ENCODE data around the gene FOSL2.

FOSL2 gene

DNA sequence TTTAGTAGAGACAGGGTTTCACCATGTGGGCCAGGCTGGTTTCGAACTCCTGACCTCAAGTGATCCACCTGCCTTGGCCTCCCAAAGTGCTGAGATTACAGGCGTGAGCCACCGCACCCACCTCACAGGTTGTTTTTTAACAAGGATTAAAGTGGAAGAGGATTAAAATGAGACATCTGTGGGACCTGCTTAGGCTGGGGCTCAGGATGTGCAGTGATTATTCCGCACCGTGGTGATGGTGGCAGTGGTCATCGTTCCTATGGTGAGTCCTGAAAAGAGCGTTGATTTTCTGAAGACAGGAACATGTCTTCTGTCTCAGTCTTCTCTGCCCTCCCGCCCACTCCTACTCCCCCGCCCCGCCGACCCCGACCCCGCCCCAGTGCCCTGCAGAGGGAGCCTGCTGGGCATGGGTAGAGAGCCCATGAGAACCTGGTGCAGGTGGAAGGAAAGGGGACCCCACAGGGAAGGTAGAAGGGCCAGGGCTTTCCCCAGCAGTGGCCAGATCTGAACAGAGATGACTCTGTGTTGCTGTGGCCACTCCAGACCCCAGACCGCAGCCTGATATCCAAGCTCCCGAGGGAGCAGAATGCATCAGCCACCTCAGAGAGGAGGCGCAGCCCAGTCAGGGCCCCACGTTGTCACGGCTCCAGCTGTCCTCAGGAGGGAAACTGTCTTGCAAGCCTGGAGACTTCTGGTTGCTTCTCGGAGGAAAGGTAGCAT is 34.5 kb upstream of the FOSL2 start:
- ChIA-PET CTCF (no interaction called here), POLR2A (no interaction called here)
- H3K4me3 ChIP-seq (ENCODE audit: low read depth, low read length) = no peak overlapping the region
- no peaks in the 10 kb centered on the region; the same call in 1 of the 2 replicates for H3K4me1 ChIP-seq (ENCODE audit: control insufficient read depth, insufficient read depth, low read length)
- no peak overlapping the region for H3K27ac ChIP-seq (ENCODE audit: extremely low read depth, low read depth, low read length)
- H3K36me3 ChIP-seq (ENCODE audit: control insufficient read depth in 2 of 2, insufficient read depth in 1 of 2, low read length in 2 of 2) = no peaks in the 10 kb centered on the region
- TF ChIP-seq GLIS1 (tag by site-specific recombination; IDR thresholded peaks at IDR 0.05) (no peak), ZNF654 (tag by site-specific recombination; IDR thresholded peaks at IDR 0.05; ENCODE audit: low read depth) (no peak), ZNF202 (tag by site-specific recombination; IDR thresholded peaks at IDR 0.05; ENCODE audit: borderline replicate concordance) (no peak), ZNF138 (tag by site-specific recombination; IDR thresholded peaks at IDR 0.05; ENCODE audit: borderline replicate concordance) (no peak)
- TF ChIP-seq, protein P1, sequence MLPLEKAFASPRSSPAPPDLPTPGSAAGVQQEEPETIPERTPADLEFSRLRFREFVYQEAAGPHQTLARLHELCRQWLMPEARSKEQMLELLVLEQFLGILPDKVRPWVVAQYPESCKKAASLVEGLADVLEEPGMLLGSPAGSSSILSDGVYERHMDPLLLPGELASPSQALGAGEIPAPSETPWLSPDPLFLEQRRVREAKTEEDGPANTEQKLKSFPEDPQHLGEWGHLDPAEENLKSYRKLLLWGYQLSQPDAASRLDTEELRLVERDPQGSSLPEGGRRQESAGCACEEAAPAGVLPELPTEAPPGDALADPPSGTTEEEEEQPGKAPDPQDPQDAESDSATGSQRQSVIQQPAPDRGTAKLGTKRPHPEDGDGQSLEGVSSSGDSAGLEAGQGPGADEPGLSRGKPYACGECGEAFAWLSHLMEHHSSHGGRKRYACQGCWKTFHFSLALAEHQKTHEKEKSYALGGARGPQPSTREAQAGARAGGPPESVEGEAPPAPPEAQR (tag by site-specific recombination; IDR thresholded peaks at IDR 0.05) = no peak
- TF ChIP-seq, protein P2, sequence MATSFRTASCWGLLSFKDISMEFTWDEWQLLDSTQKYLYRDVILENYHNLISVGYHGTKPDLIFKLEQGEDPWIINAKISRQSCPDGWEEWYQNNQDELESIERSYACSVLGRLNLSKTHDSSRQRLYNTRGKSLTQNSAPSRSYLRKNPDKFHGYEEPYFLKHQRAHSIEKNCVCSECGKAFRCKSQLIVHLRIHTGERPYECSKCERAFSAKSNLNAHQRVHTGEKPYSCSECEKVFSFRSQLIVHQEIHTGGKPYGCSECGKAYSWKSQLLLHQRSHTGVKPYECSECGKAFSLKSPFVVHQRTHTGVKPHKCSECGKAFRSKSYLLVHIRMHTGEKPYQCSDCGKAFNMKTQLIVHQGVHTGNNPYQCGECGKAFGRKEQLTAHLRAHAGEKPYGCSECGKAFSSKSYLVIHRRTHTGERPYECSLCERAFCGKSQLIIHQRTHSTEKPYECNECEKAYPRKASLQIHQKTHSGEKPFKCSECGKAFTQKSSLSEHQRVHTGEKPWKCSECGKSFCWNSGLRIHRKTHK (tag by site-specific recombination; IDR thresholded peaks at IDR 0.05) = no peak
- no peaks in the 10 kb centered on the region for H3K9me3 ChIP-seq (ENCODE audit: control insufficient read depth, insufficient read depth, low read depth, low read length)

DNA sequence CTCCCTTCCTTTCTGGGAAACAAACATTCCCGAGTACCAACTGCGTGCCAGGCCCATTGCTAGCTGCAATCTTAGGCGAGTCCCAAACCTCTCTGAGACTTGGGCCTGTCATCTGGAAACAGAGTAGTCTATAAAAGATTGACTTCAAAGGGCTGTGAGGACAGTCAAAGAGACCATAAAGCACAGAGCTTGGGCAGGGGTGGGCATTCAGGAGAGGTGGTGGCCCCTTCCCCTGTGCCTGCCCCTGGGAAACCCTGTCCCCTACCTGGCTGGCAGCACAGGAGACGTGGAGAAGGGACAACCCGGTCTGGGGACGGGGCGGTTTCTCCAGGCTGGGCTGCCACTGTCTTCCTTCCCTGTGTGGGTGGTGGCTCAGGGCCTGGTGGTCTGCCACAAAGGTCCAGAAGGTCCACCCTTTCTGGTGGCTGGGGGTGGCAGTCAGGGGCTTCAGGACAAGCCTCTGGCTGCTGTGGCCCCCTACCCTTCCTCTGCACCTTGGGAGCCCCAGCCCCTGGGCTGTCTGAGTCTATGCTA is 33.9 kb upstream of the FOSL2 start:
- no peaks in the 10 kb centered on the region for H3K36me3 ChIP-seq (ENCODE audit: control insufficient read depth in 2 of 2, insufficient read depth in 1 of 2, low read length in 2 of 2)
- no peaks in the 10 kb centered on the region for H3K9me3 ChIP-seq (ENCODE audit: control insufficient read depth, insufficient read depth, low read depth, low read length)
- CTCF ChIA-PET = no interaction called here
- POLR2A ChIA-PET = no interaction called here
- TF ChIP-seq, protein P3, sequence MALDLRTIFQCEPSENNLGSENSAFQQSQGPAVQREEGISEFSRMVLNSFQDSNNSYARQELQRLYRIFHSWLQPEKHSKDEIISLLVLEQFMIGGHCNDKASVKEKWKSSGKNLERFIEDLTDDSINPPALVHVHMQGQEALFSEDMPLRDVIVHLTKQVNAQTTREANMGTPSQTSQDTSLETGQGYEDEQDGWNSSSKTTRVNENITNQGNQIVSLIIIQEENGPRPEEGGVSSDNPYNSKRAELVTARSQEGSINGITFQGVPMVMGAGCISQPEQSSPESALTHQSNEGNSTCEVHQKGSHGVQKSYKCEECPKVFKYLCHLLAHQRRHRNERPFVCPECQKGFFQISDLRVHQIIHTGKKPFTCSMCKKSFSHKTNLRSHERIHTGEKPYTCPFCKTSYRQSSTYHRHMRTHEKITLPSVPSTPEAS (tag by site-specific recombination; IDR thresholded peaks at IDR 0.05) = no peak
- TF ChIP-seq ZNF843 (tag by site-specific recombination; IDR thresholded peaks at IDR 0.05) (no peak), RBAK (tag by site-specific recombination; IDR thresholded peaks at IDR 0.05) (no peak), KLF7 (tag by site-specific recombination; IDR thresholded peaks at IDR 0.05; ENCODE audit: borderline replicate concordance) (no peak)
- H3K4me1 ChIP-seq (ENCODE audit: control insufficient read depth, insufficient read depth, low read length) = no peaks in the 10 kb centered on the region; the same call in 1 of the 2 replicates
- no peak overlapping the region for H3K4me3 ChIP-seq (ENCODE audit: low read depth, low read length)
- no peak overlapping the region for H3K27ac ChIP-seq (ENCODE audit: extremely low read depth, low read depth, low read length)

DNA sequence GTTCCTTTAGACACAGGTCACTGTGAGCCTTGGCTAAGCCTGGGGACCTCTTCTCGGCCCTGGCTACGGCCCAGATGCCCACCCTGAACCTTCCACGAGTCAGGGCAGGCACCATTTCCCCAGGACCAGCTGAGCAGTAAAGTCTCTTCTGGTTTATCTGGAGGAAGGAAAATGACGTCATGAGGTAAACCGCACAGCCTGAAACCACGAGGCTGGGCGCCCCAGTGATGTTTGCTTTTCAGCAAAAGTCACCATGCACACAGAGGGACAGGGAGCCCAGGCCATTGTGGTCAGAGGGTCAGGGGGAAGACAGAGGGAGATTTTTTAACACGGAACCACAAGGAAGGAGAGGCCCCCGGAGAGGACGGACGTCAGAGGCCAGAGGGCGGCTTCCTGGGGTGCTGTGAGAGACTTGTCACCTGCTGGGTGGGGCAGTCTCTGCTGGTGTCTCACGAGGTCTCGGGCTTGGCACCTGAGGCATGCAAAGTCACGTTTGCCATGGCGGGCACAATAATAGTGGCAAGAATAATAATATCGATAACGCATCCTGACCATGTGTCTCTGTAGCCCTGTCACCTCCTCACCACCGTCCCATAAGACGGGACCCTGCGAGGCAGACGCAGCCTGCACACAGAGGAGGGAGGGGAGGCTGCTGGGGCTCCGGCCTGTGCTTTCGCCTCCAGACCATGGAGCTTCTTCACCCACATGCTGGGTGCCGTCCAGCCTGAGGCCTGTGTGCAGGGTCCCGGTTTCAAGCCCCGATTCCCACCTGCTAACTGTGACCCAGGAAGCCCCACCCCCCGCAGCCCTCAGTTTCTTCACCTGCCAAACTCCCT is 33.2 kb upstream of the FOSL2 start:
- CTCF ChIA-PET = no interaction called here
- no peak overlapping the region for H3K27ac ChIP-seq (ENCODE audit: extremely low read depth, low read depth, low read length)

More for the DNA sequence above, 33.2 kb upstream of the FOSL2 start:
- TF ChIP-seq, protein P4, sequence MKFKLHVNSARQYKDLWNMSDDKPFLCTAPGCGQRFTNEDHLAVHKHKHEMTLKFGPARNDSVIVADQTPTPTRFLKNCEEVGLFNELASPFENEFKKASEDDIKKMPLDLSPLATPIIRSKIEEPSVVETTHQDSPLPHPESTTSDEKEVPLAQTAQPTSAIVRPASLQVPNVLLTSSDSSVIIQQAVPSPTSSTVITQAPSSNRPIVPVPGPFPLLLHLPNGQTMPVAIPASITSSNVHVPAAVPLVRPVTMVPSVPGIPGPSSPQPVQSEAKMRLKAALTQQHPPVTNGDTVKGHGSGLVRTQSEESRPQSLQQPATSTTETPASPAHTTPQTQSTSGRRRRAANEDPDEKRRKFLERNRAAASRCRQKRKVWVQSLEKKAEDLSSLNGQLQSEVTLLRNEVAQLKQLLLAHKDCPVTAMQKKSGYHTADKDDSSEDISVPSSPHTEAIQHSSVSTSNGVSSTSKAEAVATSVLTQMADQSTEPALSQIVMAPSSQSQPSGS (tag by site-specific recombination; IDR thresholded peaks at IDR 0.05; ENCODE audit: low read depth) = peak; percentile 94
- TF ChIP-seq ZNF23 (tag by site-specific recombination; IDR thresholded peaks at IDR 0.05; ENCODE audit: borderline replicate concordance) (no peak), ZNF677 (tag by site-specific recombination; IDR thresholded peaks at IDR 0.05) (no peak), IKZF3 (tag by site-specific recombination; IDR thresholded peaks at IDR 0.05) (no peak), SP7 (tag by site-specific recombination; IDR thresholded peaks at IDR 0.05) (0 out of 2 replicates have a peak, but pooled peaks have one; percentile 13), ZIC2 (tag by site-specific recombination; IDR thresholded peaks at IDR 0.05) (peak; percentile 46; the same call in 1 of the 2 replicates), ZNF629 (tag by site-specific recombination; IDR thresholded peaks at IDR 0.05) (peak; percentile 82), ZBTB21 (tag by site-specific recombination; IDR thresholded peaks at IDR 0.05) (peak; percentile 82)
- POLR2A ChIA-PET = no interaction called here
- Histone ChIP-seq H3K36me3 (ENCODE audit: control insufficient read depth in 2 of 2, insufficient read depth in 1 of 2, low read length in 2 of 2) (no peaks in the 10 kb centered on the region), H3K4me1 (ENCODE audit: control insufficient read depth, insufficient read depth, low read length) (no peaks in the 10 kb centered on the region; the same call in 1 of the 2 replicates), H3K9me3 (ENCODE audit: control insufficient read depth, insufficient read depth, low read depth, low read length) (no peaks in the 10 kb centered on the region), H3K4me3 (ENCODE audit: low read depth, low read length) (no peak overlapping the region)

Data from HEK293 (cell line).